ENCODE results near the gene NOP53.
"Not testable (repeated sequence)": the region's sequence is repeated elsewhere in the genome, so short reads cannot be mapped to it uniquely, and the experiment has no call there.

The NOP53 gene

DNA sequence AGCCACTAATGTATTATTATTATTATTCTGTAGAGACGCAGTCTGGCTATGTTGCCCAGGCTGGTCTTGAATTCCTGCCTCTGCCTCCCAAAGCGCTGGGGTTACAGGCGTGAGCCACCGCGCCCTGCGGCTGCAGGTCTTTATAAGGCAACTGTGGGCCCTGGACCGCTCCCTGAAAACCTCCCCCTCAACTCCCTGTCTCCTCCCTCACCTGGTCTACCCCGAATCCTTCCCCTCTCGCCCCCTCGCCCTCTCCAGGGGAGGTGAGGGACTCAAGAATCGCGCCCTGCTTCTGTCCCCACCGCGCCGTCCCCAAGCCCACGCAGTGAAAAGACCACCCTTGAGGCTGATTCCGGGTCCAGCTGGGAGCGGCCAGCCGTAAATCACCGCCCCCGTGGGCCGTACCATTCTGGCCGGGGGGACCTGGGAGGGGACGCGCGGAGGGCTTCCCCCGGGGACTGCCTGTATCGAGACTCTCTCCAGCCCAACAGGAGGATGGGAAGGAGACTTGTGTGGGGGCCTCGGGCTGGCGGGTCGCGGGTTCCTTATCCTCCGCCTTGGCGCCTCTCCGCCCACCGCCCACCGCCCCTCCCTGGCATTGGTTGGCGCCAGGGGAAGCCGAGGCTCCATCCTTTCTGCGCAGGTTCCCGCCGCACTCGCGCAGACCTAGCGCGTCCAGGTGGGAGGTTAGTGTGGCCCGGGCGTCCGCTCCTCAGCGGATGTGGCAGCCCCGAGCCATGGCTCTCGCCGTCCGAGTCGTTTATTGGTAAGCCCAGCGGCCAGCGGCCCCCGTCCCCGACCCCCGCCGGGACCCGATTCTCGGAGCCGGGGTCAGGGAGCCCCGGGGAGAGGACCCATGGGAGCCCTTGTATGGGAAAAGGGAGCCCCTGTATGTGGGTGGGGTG, 33.0 kb downstream of the NOP53 start, which contains the start of gene SELENOW:
SELENOW (plus strand) TSS at position 655 of the 905 bp plus-strand sequence; CDS start at position 738, 83 bp downstream.
- DNase-seq = peak; percentile 46

DNA sequence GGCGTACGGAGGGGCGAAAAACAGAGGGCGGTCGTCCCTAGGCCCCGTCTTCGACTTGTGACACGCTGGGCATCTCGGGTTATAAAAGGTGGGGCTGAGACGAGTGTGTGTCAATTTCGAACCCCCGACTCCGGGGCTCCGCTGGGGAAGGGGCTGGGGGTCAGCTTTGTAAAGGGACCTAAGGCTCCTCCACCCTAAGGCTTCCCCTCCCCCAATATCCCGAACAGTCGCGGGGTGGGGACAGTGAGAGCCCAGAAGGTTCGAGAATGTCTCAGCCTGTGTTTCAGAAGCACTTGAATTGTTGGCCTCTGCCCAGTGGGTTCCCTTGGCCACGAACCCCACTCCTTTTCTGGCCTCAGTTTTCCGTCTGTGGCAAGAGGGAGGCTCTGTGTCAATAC, 33.6 kb downstream of the NOP53 start:
- no peak for DNase-seq

DNA sequence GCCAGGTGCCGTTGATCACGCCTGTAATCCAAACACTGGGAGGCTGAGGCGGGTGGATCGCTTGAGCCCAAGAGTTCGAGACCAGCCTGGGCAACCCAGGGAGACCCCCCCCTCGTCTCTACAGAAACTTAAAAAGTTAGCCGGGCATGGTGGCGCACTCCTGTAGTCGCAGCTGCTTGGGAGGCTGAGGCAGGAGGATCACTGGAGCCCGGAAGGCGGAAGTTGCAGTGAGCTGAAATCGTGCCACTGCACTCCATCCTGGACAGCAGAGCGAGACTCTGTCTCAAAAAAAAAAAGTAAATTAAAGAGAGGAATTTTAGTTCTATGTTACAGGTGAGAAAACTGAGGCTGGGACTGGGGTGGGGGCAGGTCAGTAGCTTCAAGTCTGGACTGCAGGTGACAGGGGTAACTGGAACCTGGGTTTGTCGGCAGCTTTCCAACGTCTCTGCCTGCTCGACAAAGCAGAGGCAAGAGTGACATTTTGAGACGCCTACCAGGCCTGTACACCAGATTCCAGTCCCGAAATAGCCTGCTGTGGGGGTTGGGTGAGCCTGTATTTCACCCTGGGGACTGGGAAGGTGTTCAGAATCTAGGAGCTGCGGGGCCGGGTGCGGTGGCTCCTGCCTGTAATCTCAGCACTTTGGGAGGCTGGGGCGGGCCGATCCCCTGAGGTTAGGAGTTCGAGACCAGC, 34.3 kb downstream of the NOP53 start:
- DNase-seq = no peak

DNA sequence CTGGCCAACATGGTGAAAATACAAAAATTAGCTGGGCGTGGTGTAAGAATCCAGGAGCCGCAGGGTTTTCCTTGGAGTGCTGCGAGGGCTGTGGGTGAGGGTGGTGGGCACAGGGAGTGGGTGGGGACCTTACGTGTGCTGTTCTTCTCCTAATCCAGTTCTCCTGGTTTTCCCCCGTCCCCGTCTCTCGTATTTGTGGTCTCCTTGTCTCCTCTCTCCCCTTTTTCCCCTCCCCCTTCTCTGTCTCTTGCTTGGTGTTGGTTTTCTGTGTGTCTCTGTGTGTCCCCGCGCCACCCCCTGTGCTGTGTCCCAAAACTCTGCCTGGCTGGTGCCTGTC, 34.8 kb downstream of the NOP53 start:
- no peak for DNase-seq

DNA sequence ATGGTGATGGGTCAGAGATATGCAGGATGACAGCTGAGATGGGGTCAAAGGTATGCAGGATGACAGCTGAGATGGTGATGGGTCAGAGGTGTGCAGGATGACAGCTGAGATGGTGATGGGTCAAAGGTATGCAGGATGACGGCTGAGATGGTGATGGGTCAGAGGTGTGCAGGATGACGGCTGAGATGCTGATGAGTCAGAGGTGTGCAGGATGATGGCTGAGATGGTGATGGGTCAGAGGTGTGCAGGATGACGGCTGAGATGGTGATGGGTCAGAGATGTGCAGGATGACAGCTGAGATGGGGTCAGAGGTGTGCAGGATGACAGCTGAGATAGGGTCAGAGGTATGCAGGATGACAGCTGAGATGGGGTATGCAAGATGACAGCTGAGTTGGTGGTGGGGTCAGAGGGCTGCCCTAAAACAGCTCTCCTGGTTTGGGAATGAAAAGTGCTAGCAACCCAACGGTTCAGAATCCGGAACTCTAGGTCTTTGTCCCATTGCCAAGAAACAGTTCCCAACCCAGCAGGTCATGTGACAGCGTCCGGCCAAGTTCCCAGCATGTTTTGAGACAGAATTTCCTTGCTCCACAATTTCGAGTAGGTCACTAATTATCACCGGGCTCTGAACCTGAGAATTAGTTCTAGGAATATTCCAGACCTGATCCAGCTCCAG, 36.4 kb downstream of the NOP53 start:
- DNase-seq = no peak

DNA sequence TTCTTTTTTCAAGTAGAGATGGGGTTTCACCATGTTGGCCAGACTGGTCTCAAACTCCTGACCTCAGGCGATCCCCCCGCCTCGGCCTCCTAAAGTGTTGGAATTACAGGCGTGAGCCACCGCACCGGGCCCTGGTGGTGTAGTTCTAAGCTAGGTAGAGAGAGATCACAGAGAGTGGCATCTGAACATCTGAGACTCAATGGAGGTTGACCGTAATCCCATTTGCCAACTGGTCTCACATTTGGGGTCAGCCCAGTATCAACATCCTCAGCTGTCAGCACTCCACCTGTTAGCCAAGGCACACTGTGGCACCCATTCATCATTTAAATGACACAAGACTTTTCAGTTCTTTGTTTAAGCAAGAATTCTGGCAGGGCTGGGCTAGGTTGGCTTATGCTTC, 41.2 kb downstream of the NOP53 start:
- DNase-seq = no peak

DNA sequence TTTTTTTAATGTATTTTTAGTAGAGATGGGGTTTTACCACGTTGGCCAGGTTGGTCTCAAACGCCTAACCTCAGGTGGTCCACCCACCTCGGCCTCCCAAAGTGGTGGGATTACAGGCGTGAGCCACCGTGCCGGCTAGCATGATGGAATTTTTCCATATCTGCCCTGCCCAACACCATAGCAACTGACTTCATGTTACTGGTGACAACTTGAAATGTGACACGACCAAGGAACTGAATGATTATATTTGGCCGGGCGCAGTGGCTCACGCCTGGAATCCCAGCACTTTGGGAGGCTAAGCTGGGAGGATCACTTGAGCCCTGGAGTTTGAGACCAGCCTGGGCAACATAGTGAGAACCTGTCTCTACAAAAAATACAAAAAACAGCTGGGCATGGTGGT, 42.0 kb downstream of the NOP53 start:
- DNase-seq = not testable (repeated sequence)

DNA sequence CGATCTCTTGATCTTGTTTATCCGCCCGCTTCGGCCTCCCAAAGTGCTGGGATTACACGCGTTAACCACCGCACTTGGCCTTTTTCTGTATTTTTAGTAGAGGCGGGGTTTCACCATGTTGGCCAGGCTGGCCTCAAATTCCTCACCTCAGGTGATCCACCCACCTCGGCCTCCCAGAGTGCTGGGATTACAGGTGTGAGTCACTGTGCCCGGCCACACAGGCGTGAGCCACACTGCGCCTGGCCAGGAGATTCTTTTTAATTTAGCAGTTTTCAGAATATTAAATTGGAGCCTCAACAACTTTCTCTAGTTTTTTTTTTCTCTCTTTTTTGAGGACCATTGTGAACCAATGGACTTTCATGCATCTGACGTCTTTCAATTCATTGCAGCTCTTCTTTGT, 44.5 kb downstream of the NOP53 start:
- DNase-seq = not testable (repeated sequence)

DNA sequence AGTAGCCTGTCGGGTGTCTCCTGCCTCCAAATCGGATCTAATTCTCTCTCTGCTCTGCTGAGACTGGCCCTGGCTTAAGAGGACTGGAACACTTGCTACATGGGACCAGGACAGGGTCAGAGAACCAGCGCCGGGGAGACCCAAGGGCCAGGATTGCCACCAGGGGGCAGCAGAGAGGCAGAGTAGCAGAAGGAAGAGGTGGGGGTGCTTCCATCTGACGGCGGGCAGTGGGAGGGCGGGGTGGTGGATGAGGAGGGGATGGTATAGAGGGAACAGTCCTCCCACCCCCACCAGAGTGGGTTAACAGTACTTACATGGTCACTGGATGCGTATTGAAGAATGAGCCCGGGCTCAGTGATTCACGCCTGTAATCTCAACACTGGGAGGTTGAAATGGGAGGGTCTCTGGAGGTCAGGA, 45.1 kb downstream of the NOP53 start:
- DNase-seq = peak; percentile 46

DNA sequence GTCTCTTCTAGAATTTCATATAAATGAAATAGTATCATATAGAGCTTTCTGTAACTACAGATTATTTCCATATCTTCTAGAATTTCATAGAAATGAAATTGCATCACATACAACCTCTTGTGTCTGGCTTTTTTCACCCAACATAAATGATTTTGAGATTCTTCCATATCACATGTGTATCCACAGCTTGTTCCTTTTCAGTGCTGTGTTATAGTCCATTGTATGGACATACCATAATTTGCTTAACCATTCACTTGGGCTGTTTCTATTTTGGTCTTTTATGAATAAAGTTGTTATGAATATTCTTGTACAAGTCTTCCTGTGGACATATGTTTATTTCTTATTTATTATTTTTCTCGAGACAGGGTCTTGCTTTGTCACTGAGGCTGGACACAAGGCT, 47.3 kb downstream of the NOP53 start:
- no peak for DNase-seq

DNA sequence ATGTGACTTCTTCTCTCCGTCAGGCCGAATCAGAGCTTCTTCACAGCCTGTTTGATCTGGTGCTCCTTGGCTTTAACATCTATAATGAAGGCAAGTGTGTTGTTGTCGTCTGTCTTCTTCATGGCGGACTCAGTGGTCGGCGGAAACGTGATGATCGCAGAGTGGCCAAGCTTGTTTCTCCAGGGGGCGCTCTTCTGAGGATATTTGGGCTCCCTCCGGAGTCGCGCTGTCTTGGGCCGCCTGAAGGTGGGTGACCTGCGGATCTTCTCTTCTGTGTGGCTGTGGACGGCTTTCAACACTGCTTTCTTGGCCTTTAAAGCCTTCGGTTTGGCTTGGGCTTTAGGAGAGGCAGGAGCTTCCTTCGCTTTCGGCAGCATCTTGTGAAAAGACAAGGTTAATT, 49.2 kb downstream of the NOP53 start:
- DNase-seq = no peak

DNA sequence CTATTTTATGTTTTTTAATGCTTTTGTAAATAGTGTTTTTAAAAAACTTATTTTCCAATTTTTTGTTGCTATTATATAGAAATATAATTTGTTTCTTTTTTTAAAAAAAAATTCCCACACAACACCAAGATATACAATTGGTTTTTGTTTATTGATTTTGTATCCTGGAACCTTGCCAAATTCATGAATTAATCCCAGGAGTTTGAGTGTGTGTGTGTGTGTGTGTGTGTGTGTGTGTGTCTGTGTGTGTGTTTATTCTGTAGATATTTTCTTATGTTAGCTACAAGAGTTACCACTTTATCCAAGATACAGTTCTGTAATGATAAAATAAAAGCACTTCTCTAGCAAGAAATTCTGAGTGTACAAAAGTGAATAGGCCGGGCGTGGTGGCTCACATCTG, 51.4 kb downstream of the NOP53 start:
- no peak for DNase-seq

DNA sequence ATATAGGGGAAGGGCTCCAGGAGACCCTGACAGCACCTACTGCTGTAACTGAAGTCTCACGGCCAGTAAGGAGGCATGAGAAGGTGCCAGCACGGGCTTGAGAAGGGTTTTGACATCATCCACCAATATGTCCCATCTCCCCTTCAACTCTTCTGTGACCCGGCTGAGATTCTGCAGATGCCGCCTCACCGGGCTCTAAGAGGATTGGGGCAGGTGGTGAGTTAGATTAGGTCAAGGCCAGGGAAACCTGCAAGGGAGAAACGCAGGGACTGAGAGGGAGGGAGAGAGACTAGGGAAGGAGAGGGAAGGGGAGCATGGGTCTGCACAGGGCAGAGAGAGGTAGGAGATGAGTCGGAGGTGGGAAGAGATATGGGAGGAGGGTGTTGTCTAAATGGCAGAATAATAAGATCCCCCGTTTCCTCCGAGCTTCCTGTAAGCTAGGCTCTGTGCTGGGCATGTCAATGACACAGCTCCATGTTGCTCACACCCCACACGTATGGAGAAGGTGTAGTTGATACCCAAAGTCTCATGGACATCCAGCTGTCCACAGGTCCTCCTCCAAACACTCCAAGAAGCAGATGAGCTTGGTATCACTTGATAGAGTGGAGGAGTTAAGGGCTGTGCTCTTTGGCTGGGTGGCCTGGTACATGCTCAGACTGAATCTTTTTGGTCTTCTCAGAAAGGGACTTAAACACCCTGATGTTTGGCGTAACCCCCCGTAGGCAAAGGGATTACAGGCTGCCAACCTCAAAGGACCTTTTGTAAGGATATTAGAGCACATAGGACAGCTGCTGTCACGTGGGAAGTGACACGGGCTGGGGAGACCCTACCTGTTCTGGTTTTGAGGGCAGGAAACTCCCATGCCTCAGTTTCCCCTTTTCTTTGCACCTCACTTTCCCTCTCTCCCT, 52.9 kb downstream of the NOP53 start:
- DNase-seq = no peak

DNA sequence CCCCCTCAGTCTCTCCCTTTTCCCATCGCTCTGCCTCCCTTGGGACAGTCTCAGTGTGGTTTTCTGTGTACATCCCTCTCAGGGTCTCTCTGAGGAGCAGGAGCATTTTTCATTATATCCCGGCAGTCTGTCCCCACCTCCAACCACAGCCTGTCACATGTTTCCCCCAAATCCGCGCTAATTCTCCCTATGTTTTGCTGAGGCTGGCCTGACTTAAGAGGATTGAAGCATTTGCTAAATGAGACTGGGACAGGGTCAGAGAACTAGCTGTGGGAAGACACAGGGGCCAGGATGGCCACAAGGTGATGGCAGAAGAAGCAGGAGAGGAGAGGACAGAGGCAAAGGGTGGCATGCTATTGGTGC, 53.5 kb downstream of the NOP53 start:
- DNase-seq = no peak

DNA sequence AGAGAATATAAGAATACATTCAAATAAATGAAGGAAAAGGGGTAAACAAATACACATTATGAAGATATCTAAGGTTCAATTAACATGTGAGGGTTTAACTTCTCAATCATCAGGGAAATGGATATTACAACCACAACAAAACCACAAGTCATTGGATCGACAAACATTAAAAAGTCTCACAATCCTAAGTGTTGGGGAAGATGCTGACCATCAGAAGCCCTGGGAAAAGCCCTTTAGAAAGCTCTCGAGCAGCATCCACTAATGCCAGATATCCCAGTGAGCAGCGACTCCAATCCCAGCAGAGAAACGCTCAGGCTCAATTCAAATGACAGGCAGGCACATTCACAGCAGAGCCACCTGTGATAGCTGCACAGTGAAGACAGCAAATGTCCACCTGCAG, 55.9 kb downstream of the NOP53 start:
- DNase-seq = no peak

DNA sequence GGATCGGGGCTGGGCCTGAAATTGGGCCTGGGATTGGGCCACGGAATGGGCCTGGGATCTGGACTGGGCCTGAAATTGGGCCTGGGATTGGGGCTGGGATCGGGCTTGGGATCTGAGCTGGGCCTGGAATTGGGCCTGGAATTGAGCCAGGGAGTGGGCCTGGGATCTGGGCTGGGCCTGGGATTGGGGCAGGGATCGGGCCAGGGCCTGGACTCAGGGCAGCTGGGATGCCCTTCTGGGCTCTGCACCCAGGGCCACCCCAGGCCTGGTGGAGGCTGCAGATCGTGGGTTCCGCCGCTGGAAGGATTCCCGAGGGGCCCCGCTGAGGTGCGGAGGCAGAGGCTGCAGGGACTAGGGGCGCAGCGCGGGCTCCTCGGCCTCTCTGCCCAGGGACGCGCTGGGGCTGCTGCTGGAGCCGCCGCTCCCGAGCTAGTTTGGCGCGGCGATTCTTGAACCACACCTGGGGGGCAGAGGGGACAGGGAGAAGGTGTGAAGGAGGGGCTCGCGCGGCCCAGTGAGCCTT, 57.2 kb downstream of the NOP53 start:
- DNase-seq = no peak

DNA sequence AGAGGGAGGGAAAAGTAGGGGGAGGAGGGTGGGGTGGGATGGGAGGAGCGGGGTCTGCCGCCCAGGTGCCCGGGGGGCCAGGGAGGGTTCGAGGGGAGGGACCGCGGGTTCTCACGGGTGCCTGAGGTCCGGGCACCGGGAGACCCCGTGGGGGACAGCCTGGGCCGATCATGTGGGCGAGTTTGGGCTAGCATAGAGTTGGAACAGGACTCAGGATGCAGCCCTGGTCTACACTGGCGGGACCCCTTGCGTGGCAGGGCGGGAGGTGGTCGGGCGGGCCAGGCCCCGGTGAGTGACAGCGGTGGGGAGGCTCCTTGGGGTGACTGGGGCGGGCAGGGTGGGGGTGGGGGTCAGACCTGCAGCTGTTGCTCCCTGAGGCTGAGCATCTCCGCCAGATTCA, 57.8 kb downstream of the NOP53 start:
- not testable (repeated sequence) for DNase-seq

DNA sequence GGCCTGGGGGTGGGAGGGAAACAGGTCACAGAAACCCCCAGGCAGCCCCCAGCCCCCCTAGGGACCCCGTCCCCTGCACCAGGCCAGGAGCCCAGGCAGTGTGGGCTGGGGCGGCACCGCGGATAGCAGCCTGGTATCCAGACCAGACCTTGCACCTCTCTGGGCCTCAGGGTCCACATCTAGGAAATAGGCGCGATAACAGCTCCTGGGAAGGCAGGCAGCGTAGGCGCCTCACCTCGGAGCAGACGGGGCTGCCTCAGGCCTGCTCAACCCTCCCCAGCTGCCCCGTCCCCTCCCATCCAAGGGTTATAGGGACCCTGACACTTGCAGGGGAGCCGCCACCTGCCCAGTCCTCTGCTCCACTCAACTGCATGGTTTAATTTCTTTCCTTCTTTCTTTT, 58.3 kb downstream of the NOP53 start:
- DNase-seq = not testable (repeated sequence)

DNA sequence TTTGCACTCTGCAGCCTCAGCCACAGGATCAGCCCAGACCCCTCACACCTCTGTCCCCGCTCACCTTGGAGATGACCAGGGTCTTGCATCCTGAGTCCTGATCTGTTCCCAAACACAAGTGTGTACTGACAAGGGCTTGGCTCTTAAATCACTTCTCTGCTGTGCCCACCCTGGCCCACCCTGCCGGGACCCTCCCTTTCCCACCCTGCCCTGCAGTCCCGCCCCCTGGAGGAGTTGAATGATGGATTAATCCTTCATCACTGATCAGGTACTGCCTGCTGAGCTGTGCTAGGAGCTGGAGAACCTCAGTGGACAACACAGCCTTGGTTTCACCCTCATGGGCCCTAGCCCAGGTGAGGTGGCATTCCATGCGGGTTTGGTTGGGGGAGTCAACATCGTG, 59.1 kb downstream of the NOP53 start, which contains the start of gene TPRX1:
TPRX1 (minus strand) TSS at position 101 of the 400 bp plus-strand sequence; CDS start at position 89, 12 bp downstream.
- not testable (repeated sequence) for DNase-seq

DNA sequence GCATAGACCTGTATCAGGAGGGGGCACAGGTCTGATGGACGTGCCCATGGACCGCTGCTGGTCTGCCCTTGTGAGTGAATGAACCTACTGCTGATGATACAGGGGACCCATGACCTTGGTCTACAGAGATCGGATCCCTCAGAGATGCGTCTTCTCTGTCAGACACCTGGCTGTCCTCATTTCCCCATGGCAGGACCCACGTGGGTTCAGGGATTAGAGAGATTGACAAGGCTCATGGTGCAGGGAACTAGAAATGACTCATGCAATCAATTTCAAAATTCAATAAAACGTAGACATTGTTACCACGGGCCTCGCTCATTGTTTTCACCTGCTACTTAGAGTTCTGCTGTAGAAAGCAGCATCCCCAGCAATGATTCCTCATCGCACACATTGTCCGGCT, 60.0 kb downstream of the NOP53 start:
- no peak for DNase-seq

DNA sequence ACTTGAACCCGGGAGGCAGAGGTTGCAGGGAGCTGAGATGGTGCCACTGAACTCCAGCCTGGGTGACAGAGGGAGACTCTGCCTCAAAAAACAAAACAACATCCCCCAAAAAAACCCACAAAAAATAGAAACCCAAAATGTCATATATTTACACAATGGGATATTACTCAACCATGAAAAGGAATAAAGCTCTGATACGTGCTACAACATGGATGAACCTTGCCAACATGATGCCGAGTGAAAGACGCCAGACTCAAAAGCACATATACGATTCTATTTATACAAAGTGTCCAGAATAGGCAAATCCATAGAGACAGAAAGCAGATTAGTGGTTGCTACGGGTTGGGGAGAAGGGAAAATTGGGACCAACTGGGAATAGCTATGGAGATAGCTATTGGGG, 61.1 kb downstream of the NOP53 start:
- no peak for DNase-seq
